Measurements from ENCODE around the gene DNAJA4.

DNA sequence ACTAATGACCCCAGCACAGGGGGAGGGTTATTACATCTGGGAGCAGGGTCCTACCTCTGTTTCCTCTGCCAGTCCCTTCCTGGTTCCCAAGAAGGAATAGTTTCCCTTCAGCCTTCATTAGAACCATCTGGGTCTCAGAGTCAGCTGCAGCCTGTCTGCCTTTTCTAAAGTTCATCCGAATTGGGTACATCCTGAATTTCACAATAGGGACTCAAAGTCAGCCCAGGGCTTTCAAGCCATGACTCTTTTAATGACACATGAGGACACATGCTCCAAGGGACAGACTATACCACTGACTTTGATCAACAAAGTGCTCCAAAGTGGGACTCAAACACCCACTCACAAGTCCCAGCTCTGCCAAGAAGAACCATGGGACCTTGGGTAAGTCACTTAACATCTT, 63.1 kb downstream of the DNAJA4 start:
- TF ChIP-seq, protein P1, sequence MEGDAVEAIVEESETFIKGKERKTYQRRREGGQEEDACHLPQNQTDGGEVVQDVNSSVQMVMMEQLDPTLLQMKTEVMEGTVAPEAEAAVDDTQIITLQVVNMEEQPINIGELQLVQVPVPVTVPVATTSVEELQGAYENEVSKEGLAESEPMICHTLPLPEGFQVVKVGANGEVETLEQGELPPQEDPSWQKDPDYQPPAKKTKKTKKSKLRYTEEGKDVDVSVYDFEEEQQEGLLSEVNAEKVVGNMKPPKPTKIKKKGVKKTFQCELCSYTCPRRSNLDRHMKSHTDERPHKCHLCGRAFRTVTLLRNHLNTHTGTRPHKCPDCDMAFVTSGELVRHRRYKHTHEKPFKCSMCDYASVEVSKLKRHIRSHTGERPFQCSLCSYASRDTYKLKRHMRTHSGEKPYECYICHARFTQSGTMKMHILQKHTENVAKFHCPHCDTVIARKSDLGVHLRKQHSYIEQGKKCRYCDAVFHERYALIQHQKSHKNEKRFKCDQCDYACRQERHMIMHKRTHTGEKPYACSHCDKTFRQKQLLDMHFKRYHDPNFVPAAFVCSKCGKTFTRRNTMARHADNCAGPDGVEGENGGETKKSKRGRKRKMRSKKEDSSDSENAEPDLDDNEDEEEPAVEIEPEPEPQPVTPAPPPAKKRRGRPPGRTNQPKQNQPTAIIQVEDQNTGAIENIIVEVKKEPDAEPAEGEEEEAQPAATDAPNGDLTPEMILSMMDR (IDR thresholded peaks at IDR 0.05) = no peak
- no peak for TF ChIP-seq POLR2A (IDR thresholded peaks at IDR 0.05)
